Measurements from ENCODE around the gene PRAMEF2. TPM values are rescaled to one million over a fixed set of nuclear protein-coding genes. Genes with fewer than 3 reads are reported as not detected.

PRAMEF2 gene
- total RNA-seq, 1 experiment from 2014 or later, result not detected

Other genes with a start within 250 kb of the PRAMEF2 start
- gene DHRS3, start 238.9 kb upstream of the PRAMEF2 start, total RNA-seq (2022), result 1.4 and 1.5 TPM in 2 replicates
- gene AADACL4, start 213.0 kb upstream of the PRAMEF2 start, total RNA-seq (2022), result not detected in 2 replicates
- not detected in 2 replicates for gene AADACL3, start 141.0 kb upstream of the PRAMEF2 start, total RNA-seq (2022)
- not detected in 2 replicates for gene CFAP107, start 110.9 kb upstream of the PRAMEF2 start, total RNA-seq (2022)
- not detected in 2 replicates for gene PRAMEF12, start 83.3 kb upstream of the PRAMEF2 start, total RNA-seq (2022)
- not detected in 2 replicates for gene PRAMEF1, start 65.7 kb upstream of the PRAMEF2 start, total RNA-seq (2022)
- not detected in 2 replicates for gene PRAMEF11, start 25.7 kb upstream of the PRAMEF2 start, total RNA-seq (2022)
- not detected in 2 replicates for gene HNRNPCL1, start 8.4 kb upstream of the PRAMEF2 start, total RNA-seq (2022)
- not detected in 2 replicates for gene PRAMEF4, start 29.1 kb downstream of the PRAMEF2 start, total RNA-seq (2022)
- not detected in 2 replicates for gene PRAMEF10, start 41.2 kb downstream of the PRAMEF2 start, total RNA-seq (2022)
- gene PRAMEF7, start 59.5 kb downstream of the PRAMEF2 start, total RNA-seq (2022), result not detected in 2 replicates
- gene PRAMEF6, start 90.5 kb downstream of the PRAMEF2 start, total RNA-seq (2022), result not detected in 2 replicates
- gene PRAMEF27, start 199.5 kb downstream of the PRAMEF2 start, total RNA-seq (2022), result not detected in 2 replicates
- not detected in 2 replicates for gene HNRNPCL3, start 203.7 kb downstream of the PRAMEF2 start, total RNA-seq (2022)
- not detected in 2 replicates for gene PRAMEF25, start 213.7 kb downstream of the PRAMEF2 start, total RNA-seq (2022)

All from MCF 10A (cell line).